KMS-11 (cell line): Measurements from ENCODE around the gene CDK9.

Source experiments
- H2AFZ ChIP-seq: fragments of 200-600 bp; sonication (generic); 2 replicates; pipeline ENCODE4 v1.6.1; 2016; ENCODE audit warnings: antibody characterized with exemption, mixed run types, low read depth
- H3K27ac ChIP-seq: fragments of 200-600 bp; sonication (generic); 2 replicates; pipeline ENCODE4 v1.6.1; 2016; ENCODE audit warnings: mild to moderate bottlenecking, mixed run types
- H3K27me3 ChIP-seq: fragments of 200-600 bp; sonication (generic); 2 replicates; pipeline ENCODE4 v1.6.1; 2017; ENCODE audit warnings: mild to moderate bottlenecking, low read depth, mixed run types, moderate library complexity; ENCODE audit not compliant: insufficient read depth
- H3K36me3 ChIP-seq: fragments of 200-600 bp; sonication (generic); 2 replicates; pipeline ENCODE4 v1.6.1; 2017; ENCODE audit warnings: mild to moderate bottlenecking, mixed run types; ENCODE audit not compliant: insufficient read depth
- H3K4me1 ChIP-seq: fragments of 200-600 bp; sonication (generic); 2 replicates; pipeline ENCODE4 v1.6.1; 2016; ENCODE audit warnings: mild to moderate bottlenecking, low read depth, mixed run types; ENCODE audit not compliant: poor library complexity, severe bottlenecking
- H3K4me2 ChIP-seq: fragments of 200-600 bp; sonication (generic); 2 replicates; pipeline ENCODE4 v1.7.0; 2016; ENCODE audit warnings: mild to moderate bottlenecking, mixed run types
- H3K4me3 ChIP-seq: fragments of 200-600 bp; sonication (generic); IDR thresholded peaks from 2 replicates; pipeline ENCODE4 v1.6.1; 2017; ENCODE audit warnings: low read depth, low read length, mixed read lengths; ENCODE audit not compliant: insufficient read depth
- H3K79me2 ChIP-seq: fragments of 200-600 bp; sonication (generic); 2 replicates; pipeline ENCODE4 v1.6.1; 2016; ENCODE audit warnings: low read depth, mixed run types; ENCODE audit not compliant: insufficient read depth
- H3K9ac ChIP-seq: fragments of 200-600 bp; sonication (generic); 2 replicates; pipeline ENCODE4 v1.6.1; 2016; ENCODE audit warnings: mild to moderate bottlenecking, mixed run types
- H4K20me1 ChIP-seq: fragments of 200-600 bp; sonication (generic); 2 replicates; pipeline ENCODE4 v1.6.1; 2016; ENCODE audit warnings: mild to moderate bottlenecking, mixed run types; ENCODE audit not compliant: insufficient read depth
- CTCF ChIP-seq: fragments of 200-600 bp; sonication (generic); conservative IDR thresholded peaks from 2 replicates; pipeline ENCODE4 v1.6.1; 2017; ENCODE audit warnings: low read depth, mild to moderate bottlenecking, antibody characterized with exemption, low read length, moderate library complexity, mixed read lengths

CDK9 gene

GRCh38 chr9:127793093-127793708 is 7.4 kb downstream of the CDK9 start:
- H3K27ac ChIP-seq: 0 out of 2 replicates have a peak overlapping the region, but pooled peaks have one; percentile 20
- no peaks in the 10 kb centered on the region for H3K27me3 ChIP-seq
- H3K79me2 ChIP-seq: peaks cover 26% of the 10 kb centered on the region
- H2AFZ ChIP-seq: no peak overlapping the region
- H4K20me1 ChIP-seq: 0 out of 2 replicates have a peak, but pooled peaks cover 6% of the 10 kb centered on the region
- H3K9ac ChIP-seq: no peak overlapping the region
- no peak overlapping the region for H3K4me2 ChIP-seq
- peaks cover 28% of the 10 kb centered on the region; the same call in 1 of the 2 replicates for H3K36me3 ChIP-seq
- peaks cover 51% of the 10 kb centered on the region for H3K4me1 ChIP-seq
- no peak overlapping the region for H3K4me3 ChIP-seq
- TF ChIP-seq CTCF: no peak

- H3K4me1 ChIP-seq: peaks cover 42% of the 10 kb centered on the region
- no peak overlapping the region for H2AFZ ChIP-seq
- H3K4me3 ChIP-seq: no peak overlapping the region
- H4K20me1 ChIP-seq: 0 out of 2 replicates have a peak, but pooled peaks cover 6% of the 10 kb centered on the region
- no peak overlapping the region for H3K4me2 ChIP-seq
- no peaks in the 10 kb centered on the region for H3K27me3 ChIP-seq
- H3K27ac ChIP-seq: no peak overlapping the region
- no peak for TF ChIP-seq CTCF
- peaks cover 16% of the 10 kb centered on the region; the same call in 1 of the 2 replicates for H3K79me2 ChIP-seq
- peaks cover 19% of the 10 kb centered on the region; the same call in 1 of the 2 replicates for H3K36me3 ChIP-seq
- no peak overlapping the region for H3K9ac ChIP-seq
Measured at GRCh38 chr9:127794001-127794791, 8.4 kb downstream of the CDK9 start.

GRCh38 chr9:127796225-127796813 is 10.5 kb downstream of the CDK9 start:
- Histone ChIP-seq H3K4me1 (peaks cover 39% of the 10 kb centered on the region), H2AFZ (peak overlapping the region; percentile 23; the same call in 1 of the 2 replicates), H3K36me3 (no peaks in the 10 kb centered on the region), H3K4me3 (no peak overlapping the region), H3K4me2 (peak overlapping the region; percentile 71), H4K20me1 (no peaks in the 10 kb centered on the region), H3K79me2 (no peaks in the 10 kb centered on the region), H3K27me3 (no peaks in the 10 kb centered on the region), H3K9ac (peak overlapping the region; percentile 22; the same call in 1 of the 2 replicates), H3K27ac (peak overlapping the region; percentile 68)
- no peak for TF ChIP-seq CTCF

GRCh38 chr9:127796852-127797370 is 11.1 kb downstream of the CDK9 start:
- Histone ChIP-seq H3K4me2 (peak overlapping the region; percentile 71), H3K4me1 (peaks cover 44% of the 10 kb centered on the region), H3K4me3 (no peak overlapping the region), H3K27ac (peak overlapping the region; percentile 68), H3K36me3 (no peaks in the 10 kb centered on the region), H3K27me3 (no peaks in the 10 kb centered on the region), H2AFZ (peak overlapping the region; percentile 23; the same call in 1 of the 2 replicates), H3K79me2 (no peaks in the 10 kb centered on the region), H3K9ac (peak overlapping the region; percentile 22; the same call in 1 of the 2 replicates), H4K20me1 (no peaks in the 10 kb centered on the region)
- no peak for TF ChIP-seq CTCF
